NCI-H510A (cell line): ENCODE measurements around the gene DCUN1D3.
A peak's percentile ranks its signal among the peaks of the same experiment; 100 is the strongest.
"Not testable (repeated sequence)": the region's sequence is repeated elsewhere in the genome, so short reads cannot be mapped to it uniquely, and the experiment has no call there.

ENCODE experiments used
- DNase-seq: peaks from one replicate; lab custom pipeline; 2025; lab: John Stamatoyannopoulos, UW

The DCUN1D3 gene

GRCh38 chr16:20822521-20823325 is 77.4 kb downstream of the DCUN1D3 start:
- no peak for DNase-seq

GRCh38 chr16:20821682-20822081 is 78.5 kb downstream of the DCUN1D3 start:
- DNase-seq: no peak

DNA sequence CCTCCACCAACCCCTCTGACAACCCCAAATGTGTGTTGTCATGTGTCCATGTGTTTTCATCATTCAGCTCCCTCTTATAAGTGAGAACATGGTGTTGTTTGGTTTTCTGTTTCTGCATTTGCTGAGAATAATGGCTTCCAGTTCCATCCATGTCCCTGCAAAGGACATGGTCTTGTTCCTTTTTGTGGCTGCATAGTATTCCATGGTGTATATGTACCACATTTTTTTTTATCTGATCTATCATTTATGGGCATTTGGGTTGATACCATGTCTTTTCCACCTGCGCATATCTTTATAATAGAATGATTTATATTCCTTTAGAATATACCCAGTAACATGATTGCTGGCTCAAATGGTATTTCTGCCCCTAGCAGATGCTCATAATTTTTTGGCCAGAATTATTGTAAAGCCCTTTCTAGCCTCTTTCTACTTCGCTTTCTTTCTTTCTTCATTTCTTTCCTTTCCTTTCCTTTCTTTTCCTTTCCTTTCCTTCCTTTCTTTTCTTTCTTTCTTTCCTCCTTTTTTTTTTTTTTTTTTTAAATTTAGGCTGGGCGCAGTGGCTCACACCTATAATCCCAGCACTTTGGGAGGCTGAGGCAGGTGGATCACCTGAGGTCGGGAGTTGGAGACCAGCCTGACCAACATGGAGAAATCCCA is 81.1 kb downstream of the DCUN1D3 start:
- DNase-seq: no peak

DNA sequence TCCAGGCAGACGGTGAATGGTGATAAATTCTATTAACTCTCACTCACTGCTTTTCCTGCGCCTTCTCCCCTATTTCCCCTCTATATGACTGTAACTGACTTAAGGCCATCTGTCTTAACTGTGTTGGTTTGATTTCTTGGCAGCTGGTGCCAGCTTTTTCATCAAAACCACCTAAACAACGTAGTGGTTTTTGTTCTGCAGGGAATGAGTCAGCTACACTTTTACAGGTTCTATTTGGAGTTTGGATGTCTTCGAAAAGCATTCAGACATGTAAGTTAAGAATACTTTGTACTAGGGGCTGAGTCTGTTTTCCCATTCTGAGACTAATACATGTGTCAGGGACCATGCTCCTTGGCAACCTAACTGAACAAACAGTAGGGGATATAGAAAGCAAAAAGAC is 85.4 kb downstream of the DCUN1D3 start:
- no peak for DNase-seq

GRCh38 chr16:20812510-20812909 is 87.6 kb downstream of the DCUN1D3 start:
- DNase-seq: no peak

DNA sequence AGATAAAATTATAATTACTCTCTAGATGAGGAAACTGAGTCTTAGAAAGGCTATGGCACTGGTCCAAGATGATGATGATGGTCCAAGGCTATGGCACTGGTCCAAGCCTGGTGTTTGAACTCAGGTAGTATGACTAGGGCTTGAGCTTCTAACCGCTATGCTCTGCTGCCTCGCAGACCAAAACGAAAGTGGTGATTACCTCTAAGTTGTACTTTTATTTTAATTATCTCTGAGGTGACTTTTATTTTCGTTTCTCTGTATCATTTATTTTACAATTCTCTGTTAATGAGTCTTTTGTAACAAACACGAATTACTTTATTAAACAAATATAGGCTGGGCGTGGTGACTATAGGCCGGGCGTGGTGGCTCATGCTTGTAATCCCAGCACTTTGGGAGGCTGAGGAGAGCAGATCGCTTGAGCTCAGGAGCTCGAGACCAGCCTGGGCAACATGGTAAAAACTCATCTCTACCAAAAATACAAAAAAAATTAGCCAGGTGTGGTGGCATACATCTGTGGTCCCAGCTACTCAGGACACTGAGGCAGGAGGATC is 88.2 kb downstream of the DCUN1D3 start:
- DNase-seq: no peak

DNA sequence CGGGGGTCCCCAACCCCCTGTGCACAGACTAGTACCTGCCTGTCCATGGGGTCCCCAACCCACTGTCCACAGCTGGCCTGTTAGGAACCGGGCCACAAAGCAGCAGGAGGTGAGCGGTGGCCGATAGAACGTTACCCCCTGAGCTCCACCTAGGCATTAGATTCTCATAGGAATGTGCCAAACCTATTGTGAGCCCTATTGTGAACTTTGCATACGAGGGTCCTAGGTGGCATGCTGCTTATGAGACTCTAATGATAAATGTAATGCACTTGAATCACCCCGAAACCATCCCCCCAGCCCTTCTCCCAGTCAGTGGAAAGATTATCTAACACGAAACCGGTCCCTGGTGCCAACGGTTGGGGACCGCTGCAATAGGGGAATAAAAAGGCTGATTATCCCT is 92.3 kb downstream of the DCUN1D3 start:
- no peak for DNase-seq

DNA sequence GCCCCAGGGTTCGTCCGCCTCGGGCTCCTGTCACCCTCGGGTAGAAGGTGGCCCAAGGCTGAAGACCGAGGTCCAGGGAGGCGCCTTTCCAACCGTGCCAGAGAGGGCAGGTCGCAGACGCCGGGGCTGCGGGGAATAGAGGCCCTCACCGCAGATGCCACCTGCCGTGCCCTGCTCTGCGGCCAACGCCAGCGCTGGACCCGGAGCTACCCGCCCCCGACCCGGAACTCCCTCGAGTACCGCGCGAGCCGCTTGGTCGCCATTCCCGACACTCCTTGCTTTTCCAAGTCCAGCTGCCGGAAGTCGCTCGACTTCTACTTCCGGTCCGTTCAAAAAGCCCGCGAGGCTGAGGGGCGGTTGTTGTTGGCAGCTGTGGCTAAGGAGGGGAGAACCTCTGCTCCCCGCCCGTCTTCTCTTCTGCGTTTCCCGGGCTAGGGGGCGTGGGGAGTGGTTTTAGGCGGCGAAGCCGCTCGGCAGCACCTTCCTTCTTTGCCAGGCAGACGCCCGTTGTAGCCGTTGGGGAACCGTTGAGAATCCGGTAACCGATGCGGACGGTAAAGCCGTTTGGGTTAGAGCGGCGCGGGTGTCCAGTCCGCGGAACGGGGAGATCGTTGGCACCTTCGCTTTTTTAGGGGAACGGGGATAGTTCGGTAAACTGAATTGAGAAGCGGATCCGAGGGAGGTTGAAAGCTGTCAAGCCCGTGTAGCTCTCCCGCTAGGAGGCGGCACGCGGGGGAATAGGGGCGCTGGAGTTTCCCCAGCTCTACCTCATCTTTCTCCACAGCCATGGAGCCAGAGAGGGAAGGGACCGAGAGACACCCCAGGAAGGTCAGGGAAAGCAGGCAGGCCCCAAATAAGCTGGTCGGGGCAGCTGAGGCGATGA is 93.7 kb downstream of the DCUN1D3 start, which contains the start of the genes ERI2 and REXO5:
ERI2 (minus strand) TSS at position 305 of the 883 bp plus-strand sequence; CDS start at position 263, 42 bp downstream.
REXO5 (plus strand) TSS at position 360 of the 883 bp plus-strand sequence; CDS start at position 787, 427 bp downstream.
- DNase-seq: peak; percentile 94

DNA sequence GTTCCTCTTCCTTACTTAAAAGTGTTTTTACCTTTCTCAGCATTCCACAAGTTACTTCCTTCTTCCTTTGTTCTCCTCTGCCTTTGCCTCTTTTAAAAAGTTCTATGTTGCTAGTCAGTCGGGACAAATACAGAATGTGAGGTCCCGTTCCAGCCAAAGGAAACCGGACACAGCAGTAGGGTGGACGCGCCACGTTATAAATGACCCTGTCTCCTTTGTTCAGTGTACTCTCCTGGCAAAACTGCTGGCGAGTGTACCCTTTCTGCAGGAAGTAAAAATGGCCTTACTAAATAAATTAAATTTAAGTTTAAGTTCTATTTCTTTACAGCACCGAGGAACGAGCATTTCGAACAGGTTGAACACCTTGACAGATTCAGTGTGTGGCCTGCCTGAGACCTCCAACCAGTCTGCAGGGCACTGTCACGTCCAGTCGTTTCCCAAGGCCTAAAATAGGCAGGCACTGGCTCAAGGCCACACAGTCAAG is 94.4 kb downstream of the DCUN1D3 start:
- DNase-seq: not testable (repeated sequence)
